HEK293T (cell line): Measurements from ENCODE around the gene SEMA6B.

Source experiments
- BHLHE40 ChIP-seq: fragments of 450-650 bp; IDR thresholded peaks from 2 replicates; pipeline ENCODE4 v1.6.1; 2016; ENCODE audit warnings: mild to moderate bottlenecking, moderate library complexity, borderline replicate concordance
- NFRKB ChIP-seq: fragments of 450-650 bp; IDR thresholded peaks from 2 replicates; pipeline ENCODE4 v1.6.1; 2016; ENCODE audit warnings: mild to moderate bottlenecking, moderate library complexity

DNA sequence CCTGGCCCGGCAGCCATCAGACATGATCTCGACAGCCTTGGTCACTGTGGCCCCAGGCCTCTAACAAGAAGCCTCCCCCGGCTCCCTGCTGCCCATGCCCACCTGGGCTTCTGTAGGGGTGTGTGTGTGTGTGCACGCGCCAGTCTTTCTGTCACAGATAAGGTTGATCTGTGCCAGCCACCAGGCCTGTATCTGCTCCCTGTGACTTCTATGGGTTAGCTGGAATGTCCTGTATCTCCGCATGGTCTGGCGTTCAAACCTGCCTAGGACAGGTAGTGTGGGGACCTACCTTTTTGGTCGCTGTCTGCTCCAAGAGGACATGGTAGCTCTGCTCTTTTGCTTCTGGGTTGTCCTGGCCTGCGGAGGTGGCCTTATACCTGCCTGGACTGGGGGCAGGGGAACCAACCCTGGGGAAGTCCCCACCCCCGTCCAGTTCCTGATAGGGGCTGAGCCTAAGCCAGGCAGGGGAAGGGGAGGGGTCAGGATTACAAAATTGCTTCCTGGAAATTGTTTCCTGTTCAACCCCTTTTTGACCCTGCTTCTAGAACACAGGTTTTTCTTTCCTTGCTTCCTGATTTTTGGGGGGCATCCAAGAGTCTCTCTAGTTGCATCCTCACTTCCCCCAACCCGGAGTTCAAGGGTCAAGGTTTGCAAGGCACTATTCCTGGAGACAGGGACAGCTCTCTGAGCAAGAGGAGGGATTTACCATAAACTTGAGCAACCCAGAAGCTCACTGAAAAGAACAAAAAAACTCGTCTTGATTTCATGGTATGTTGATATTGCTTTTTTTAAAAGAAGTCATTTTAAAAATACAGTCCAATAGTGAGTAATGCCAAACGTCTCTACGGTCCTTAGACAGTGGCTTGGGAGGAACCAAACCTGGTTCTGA lies 19.5 kb downstream of the SEMA6B start, which contains the start of gene LRG1:
- TF ChIP-seq BHLHE40, result no peak
- TF ChIP-seq NFRKB, result no peak
